ENCODE data around the gene PRDX4.
"Not testable (repeated sequence)": the region's sequence is repeated elsewhere in the genome, so short reads cannot be mapped to it uniquely, and the experiment has no call there.

The PRDX4 gene

GRCh38 chrX:23667239-23668177 is at the start of gene PRDX4:
TSS of gene PRDX4 (plus strand) at chrX:23667493. CDS start at chrX:23667571, 78 bp downstream.
- in situ Hi-C loops (cut with HindIII; ENCODE audit: low pct_ligation_motif_present, low pct_unique_long_range_greater_than_20kb, low sequenced_read_pairs) = no loop called here
- peak; percentile 79 for DNase-seq

DNA sequence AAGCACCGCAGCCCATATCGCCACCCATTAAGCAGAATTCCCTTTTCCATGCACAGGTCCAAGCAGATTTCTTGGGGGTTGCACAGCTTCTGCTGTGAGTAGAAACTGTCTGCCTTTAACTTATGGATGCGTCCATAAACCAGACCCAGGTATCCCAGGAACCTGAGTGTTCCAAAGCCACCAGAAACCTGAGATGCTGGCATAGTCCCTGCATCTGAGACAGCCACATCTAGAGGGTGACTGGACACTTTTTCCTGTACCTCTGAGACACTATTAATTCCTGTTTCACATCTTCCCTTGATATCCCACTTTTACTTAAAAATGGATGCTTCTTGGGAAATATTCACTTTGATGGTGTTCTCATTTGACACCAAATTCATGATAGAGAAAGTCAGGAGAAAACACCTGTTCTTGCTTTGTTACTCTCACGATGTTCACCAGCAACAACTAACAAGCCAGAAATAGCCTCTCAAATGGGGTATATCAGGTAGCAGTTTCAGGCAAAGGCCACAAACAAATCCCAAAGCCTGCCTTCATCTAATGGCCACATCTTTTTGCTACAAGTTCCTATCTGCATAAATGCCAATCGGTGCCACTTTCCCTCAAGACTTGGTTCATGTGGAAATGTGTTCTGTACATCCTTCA is 45.5 kb upstream of the PRDX4 start:
- in situ Hi-C loops (cut with HindIII; ENCODE audit: low pct_ligation_motif_present, low pct_unique_long_range_greater_than_20kb, low sequenced_read_pairs) = no loop called here

DNA sequence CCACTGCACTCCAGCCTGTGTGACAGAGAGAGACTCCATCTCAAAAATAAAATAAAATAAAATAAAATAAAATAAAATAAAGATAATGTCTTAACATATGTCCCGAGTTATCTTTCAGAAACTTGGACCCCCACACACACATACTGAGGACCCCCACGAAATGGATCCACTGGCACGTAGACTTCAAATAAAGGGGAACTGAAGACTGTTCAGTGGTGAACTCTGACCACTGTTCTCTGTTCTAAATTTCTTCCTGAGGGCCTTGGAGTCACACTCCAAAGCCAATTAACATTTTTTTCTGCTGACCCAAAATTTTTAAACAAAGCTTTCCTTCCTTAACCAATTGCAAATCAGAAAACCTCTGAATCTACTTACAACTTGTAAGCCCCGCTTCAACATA is 43.5 kb upstream of the PRDX4 start:
- DNase-seq = no peak
- in situ Hi-C loops (cut with HindIII; ENCODE audit: low pct_ligation_motif_present, low pct_unique_long_range_greater_than_20kb, low sequenced_read_pairs) = no loop called here

More for the DNA sequence above, 45.5 kb upstream of the PRDX4 start:
- no peak for DNase-seq

- no peak for DNase-seq
- in situ Hi-C loops (cut with HindIII; ENCODE audit: low pct_ligation_motif_present, low pct_unique_long_range_greater_than_20kb, low sequenced_read_pairs) = no loop called here
Observed at GRCh38 chrX:23626651-23627050, 40.6 kb upstream of the PRDX4 start.

- in situ Hi-C loops (cut with HindIII; ENCODE audit: low pct_ligation_motif_present, low pct_unique_long_range_greater_than_20kb, low sequenced_read_pairs) = no loop called here
- DNase-seq = no peak
Observed at GRCh38 chrX:23628131-23628530, 39.2 kb upstream of the PRDX4 start.

DNA sequence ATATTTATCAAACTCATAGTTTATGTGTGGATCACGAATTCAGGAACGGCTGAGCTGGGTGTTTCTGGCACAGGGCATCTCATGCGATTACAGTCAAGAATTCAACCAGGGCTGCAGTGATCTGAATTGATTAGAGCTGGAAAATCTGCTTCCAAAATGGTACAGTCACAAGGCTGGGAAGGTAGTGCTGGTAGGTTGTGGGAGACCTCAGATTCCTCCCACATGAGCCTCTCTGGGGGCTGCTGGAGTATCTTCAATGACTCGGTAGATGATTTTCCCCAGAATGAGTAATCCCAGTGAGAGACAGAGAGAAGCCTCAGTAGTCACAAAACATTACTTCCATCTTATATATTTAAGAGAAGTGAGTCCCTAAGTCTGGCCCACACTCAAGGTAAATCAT is 36.2 kb upstream of the PRDX4 start:
- no peak for DNase-seq
- in situ Hi-C loops (cut with HindIII; ENCODE audit: low pct_ligation_motif_present, low pct_unique_long_range_greater_than_20kb, low sequenced_read_pairs) = no loop called here

GRCh38 chrX:23633834-23634580 is 33.3 kb upstream of the PRDX4 start:
- in situ Hi-C loops (cut with HindIII; ENCODE audit: low pct_ligation_motif_present, low pct_unique_long_range_greater_than_20kb, low sequenced_read_pairs) = no loop called here

GRCh38 chrX:23637187-23637586 is 30.1 kb upstream of the PRDX4 start:
- in situ Hi-C loops (cut with HindIII; ENCODE audit: low pct_ligation_motif_present, low pct_unique_long_range_greater_than_20kb, low sequenced_read_pairs) = no loop called here
- no peak for DNase-seq

More at GRCh38 chrX:23633834-23634580, 33.3 kb upstream of the PRDX4 start:
- peak; percentile 3 for DNase-seq

GRCh38 chrX:23643020-23643419 is 24.3 kb upstream of the PRDX4 start:
- in situ Hi-C loops (cut with HindIII; ENCODE audit: low pct_ligation_motif_present, low pct_unique_long_range_greater_than_20kb, low sequenced_read_pairs) = no loop called here
- no peak for DNase-seq

- in situ Hi-C loops (cut with HindIII; ENCODE audit: low pct_ligation_motif_present, low pct_unique_long_range_greater_than_20kb, low sequenced_read_pairs) = no loop called here
- DNase-seq = no peak
Observed at GRCh38 chrX:23644744-23645143, 22.5 kb upstream of the PRDX4 start.

DNA sequence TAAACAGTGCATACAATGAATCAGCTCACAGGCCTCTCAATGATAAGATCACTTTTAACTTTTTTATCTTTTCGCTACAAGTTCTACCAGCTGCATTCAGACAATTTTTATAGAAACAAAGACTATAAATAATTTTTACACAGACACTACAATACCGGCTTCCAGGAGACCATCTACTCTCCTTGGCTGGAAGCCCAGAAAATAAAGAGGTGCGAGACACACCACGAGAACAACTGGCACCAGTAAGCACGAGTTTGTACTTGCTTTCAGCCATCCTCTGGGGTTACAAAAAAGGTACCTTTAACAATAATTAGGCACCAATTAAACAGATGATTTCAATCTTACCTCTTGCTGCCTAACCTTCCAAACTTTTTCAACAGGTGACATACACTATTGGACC is 11.2 kb upstream of the PRDX4 start:
- no peak for DNase-seq
- in situ Hi-C loops (cut with HindIII; ENCODE audit: low pct_ligation_motif_present, low pct_unique_long_range_greater_than_20kb, low sequenced_read_pairs) = no loop called here

DNA sequence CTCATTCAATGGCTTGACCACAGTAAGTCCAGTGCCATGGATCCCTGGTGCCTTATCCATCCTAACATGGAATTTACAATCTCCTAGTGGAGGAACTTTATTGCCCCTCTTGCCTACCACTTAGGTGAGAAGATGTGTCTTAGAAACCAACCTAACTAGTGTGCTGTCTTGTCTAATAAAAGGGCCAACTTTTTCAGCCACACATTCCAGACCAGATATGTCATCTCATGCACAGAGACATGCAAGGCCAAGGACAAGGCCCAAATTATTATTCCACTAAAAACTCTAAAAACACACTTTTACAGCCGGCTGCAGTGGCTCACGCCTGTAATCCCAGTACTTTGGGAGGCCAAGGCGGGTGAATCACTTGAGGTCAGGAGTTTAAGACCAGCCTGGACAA is 10.6 kb upstream of the PRDX4 start:
- in situ Hi-C loops (cut with HindIII; ENCODE audit: low pct_ligation_motif_present, low pct_unique_long_range_greater_than_20kb, low sequenced_read_pairs) = no loop called here
- DNase-seq = no peak

- in situ Hi-C loops (cut with HindIII; ENCODE audit: low pct_ligation_motif_present, low pct_unique_long_range_greater_than_20kb, low sequenced_read_pairs) = no loop called here
- DNase-seq = no peak
Observed at GRCh38 chrX:23659339-23659738, 8.0 kb upstream of the PRDX4 start.

DNA sequence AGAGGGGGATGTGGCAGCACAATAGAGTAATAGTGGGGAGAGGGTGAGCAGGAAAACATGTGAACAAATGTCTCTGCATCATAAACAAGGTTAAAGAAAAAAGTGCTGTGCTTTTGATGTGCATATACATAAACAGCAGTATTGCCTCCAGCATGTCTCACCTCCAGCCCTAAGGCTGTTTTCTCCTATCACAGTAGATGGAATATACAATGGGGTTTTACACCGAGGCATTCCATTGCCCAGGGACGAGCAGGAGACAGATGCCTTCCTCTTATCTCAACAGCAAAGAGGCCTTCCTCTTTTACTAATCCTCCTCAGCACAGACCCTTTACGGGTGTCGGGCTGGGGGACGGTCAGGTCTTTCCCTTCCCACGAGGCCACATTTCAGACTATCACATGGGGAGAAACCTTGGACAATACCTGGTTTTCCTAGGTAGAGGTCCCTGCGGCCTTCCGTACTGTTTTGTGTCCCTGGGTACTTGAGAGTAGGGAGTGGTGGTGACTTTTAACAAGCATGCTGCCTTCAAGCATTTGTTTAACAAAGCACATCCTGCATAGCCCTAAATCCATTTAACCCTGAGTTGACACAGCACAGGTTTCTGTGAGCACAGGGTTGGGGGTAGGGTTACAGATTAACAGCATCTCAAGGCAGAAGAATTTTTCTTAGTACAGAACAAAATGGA is 7.1 kb upstream of the PRDX4 start:
- in situ Hi-C loops (cut with HindIII; ENCODE audit: low pct_ligation_motif_present, low pct_unique_long_range_greater_than_20kb, low sequenced_read_pairs) = not testable (repeated sequence)

GRCh38 chrX:23660766-23661132 is 6.5 kb upstream of the PRDX4 start:
- in situ Hi-C loops (cut with HindIII; ENCODE audit: low pct_ligation_motif_present, low pct_unique_long_range_greater_than_20kb, low sequenced_read_pairs) = no loop called here
- no peak for DNase-seq

More for the DNA sequence above, 7.1 kb upstream of the PRDX4 start:
- DNase-seq = not testable (repeated sequence)

- in situ Hi-C loops (cut with HindIII; ENCODE audit: low pct_ligation_motif_present, low pct_unique_long_range_greater_than_20kb, low sequenced_read_pairs) = no loop called here
- no peak for DNase-seq
Observed at GRCh38 chrX:23661671-23662070, 5.6 kb upstream of the PRDX4 start.

- in situ Hi-C loops (cut with HindIII; ENCODE audit: low pct_ligation_motif_present, low pct_unique_long_range_greater_than_20kb, low sequenced_read_pairs) = no loop called here
- no peak for DNase-seq
Observed at GRCh38 chrX:23662187-23662586, 5.1 kb upstream of the PRDX4 start.

GRCh38 chrX:23662853-23663252 is 4.4 kb upstream of the PRDX4 start:
- DNase-seq = no peak
- in situ Hi-C loops (cut with HindIII; ENCODE audit: low pct_ligation_motif_present, low pct_unique_long_range_greater_than_20kb, low sequenced_read_pairs) = no loop called here

GRCh38 chrX:23664496-23664895 is 2.8 kb upstream of the PRDX4 start:
- in situ Hi-C loops (cut with HindIII; ENCODE audit: low pct_ligation_motif_present, low pct_unique_long_range_greater_than_20kb, low sequenced_read_pairs) = no loop called here
- no peak for DNase-seq

Data from ACHN (cell line).